ENCODE data around the gene STX8. TPM values are rescaled to one million over a fixed set of nuclear protein-coding genes. Genes with fewer than 3 reads are reported as not detected.

The STX8 gene
- total RNA-seq, 1 donor, result 19.7 TPM

GRCh38 chr17:9446528-9446927 lies 129.1 kb downstream of the STX8 start:
- DNase-seq (ENCODE audit: low read depth in 2 of 3, low spot score in 2 of 3), result no peak

- DNase-seq (ENCODE audit: low read depth in 2 of 3, low spot score in 2 of 3), result no peak
These were observed 130.2 kb downstream of the STX8 start for GRCh38 chr17:9445424-9445823.

- DNase-seq (ENCODE audit: low read depth in 2 of 3, low spot score in 2 of 3), result no peak
These were observed 130.9 kb downstream of the STX8 start for GRCh38 chr17:9444687-9445086.

- DNase-seq (ENCODE audit: low read depth in 2 of 3, low spot score in 2 of 3), result no peak
These were observed 131.8 kb downstream of the STX8 start for GRCh38 chr17:9443811-9444210.

GRCh38 chr17:9439851-9440250 lies 135.8 kb downstream of the STX8 start:
- no peak for DNase-seq (ENCODE audit: low read depth in 2 of 3, low spot score in 2 of 3)

GRCh38 chr17:9436630-9437029 lies 139.0 kb downstream of the STX8 start:
- DNase-seq (ENCODE audit: low read depth in 2 of 3, low spot score in 2 of 3), result no peak

- no peak for DNase-seq (ENCODE audit: low read depth in 2 of 3, low spot score in 2 of 3)
These were observed 140.5 kb downstream of the STX8 start for GRCh38 chr17:9435165-9435564.

- no peak for DNase-seq (ENCODE audit: low read depth in 2 of 3, low spot score in 2 of 3)
These were observed 141.0 kb downstream of the STX8 start for GRCh38 chr17:9434642-9435057.

- no peak for DNase-seq (ENCODE audit: low read depth in 2 of 3, low spot score in 2 of 3)
These were observed 142.6 kb downstream of the STX8 start for GRCh38 chr17:9432934-9433421.

- DNase-seq (ENCODE audit: low read depth in 2 of 3, low spot score in 2 of 3), result peak in 1 of 3 donors; percentile 9
These were observed 143.3 kb downstream of the STX8 start for GRCh38 chr17:9432134-9432885.

- no peak for DNase-seq (ENCODE audit: low read depth in 2 of 3, low spot score in 2 of 3)
These were observed 144.0 kb downstream of the STX8 start for GRCh38 chr17:9431620-9432019.

- no peak for DNase-seq (ENCODE audit: low read depth in 2 of 3, low spot score in 2 of 3)
These were observed 147.9 kb downstream of the STX8 start for GRCh38 chr17:9427465-9428315.

GRCh38 chr17:9424071-9424640 lies 151.5 kb downstream of the STX8 start:
- DNase-seq (ENCODE audit: low read depth in 2 of 3, low spot score in 2 of 3), result no peak

GRCh38 chr17:9421525-9421924 lies 154.1 kb downstream of the STX8 start:
- no peak for DNase-seq (ENCODE audit: low read depth in 2 of 3, low spot score in 2 of 3)

GRCh38 chr17:9419932-9420453 lies 155.6 kb downstream of the STX8 start:
- DNase-seq (ENCODE audit: low read depth in 2 of 3, low spot score in 2 of 3), result no peak

GRCh38 chr17:9414471-9414870 lies 161.1 kb downstream of the STX8 start:
- DNase-seq (ENCODE audit: low read depth in 2 of 3, low spot score in 2 of 3), result no peak

- DNase-seq (ENCODE audit: low read depth in 2 of 3, low spot score in 2 of 3), result no peak
These were observed 164.9 kb downstream of the STX8 start for GRCh38 chr17:9410737-9411136.

GRCh38 chr17:9410301-9410700 lies 165.3 kb downstream of the STX8 start:
- no peak for DNase-seq (ENCODE audit: low read depth in 2 of 3, low spot score in 2 of 3)

GRCh38 chr17:9409878-9410277 lies 165.7 kb downstream of the STX8 start:
- DNase-seq (ENCODE audit: low read depth in 2 of 3, low spot score in 2 of 3), result no peak

- DNase-seq (ENCODE audit: low read depth in 2 of 3, low spot score in 2 of 3), result no peak
These were observed 166.5 kb downstream of the STX8 start for GRCh38 chr17:9408868-9409829.
